HepG2 (cell line): ENCODE results near the gene HERC5. TPM values are rescaled to one million over a fixed set of nuclear protein-coding genes. Genes with fewer than 3 reads are reported as not detected.

Source experiments
- ATAC-seq: fragments of 200-7000 bp; cut with Tn5 transposase; 3 replicates; pipeline ENCODE4 v1.9.1; 2020; ENCODE audit warnings: mild to moderate bottlenecking, moderate library complexity
- BruUV-seq: library from RNA; stranded (reverse); fragments of 400-500 nt; replicated peaks from 2 replicates; lab custom pipeline; 2021; lab: Mats Ljungman, UMichigan
- CTCF ChIA-PET: fragments of 300-600 bp; formaldehyde crosslinking; extraction: SDS; loops from one replicate; lab custom pipeline; 2021; ENCODE audit warnings: low total read pairs, inconsistent platforms, low intra/inter-chr PET ratio; lab: Yijun Ruan, JAX
- POLR2A ChIA-PET: fragments of 350-600 bp; sonication (Branson Sonifier 250); formaldehyde crosslinking; loops from one replicate; lab custom pipeline; 2020; ENCODE audit warnings: antibody characterized with exemption, inconsistent platforms; lab: Yijun Ruan, JAX
- DNase-seq: peaks from one replicate; pipeline ENCODE4 v3.0.0-alpha.2; 2015; ENCODE audit warnings: low spot score
- FAIRE-seq: peaks from 3 replicates; lab custom pipeline; 2011; peaks lifted over from hg19 to GRCh38; lab: Jason Lieb, UNC
- H2AFZ ChIP-seq: one replicate; pipeline ENCODE4 v1.6.1; 2011; ENCODE audit warnings: low read length, inconsistent platforms
- H3K27ac ChIP-seq: fragments of 300-600 bp; 3 replicates; pipeline ENCODE4 v1.8.0; 2011; ENCODE audit warnings: mixed run types, mild to moderate bottlenecking, mixed read lengths, low read length, inconsistent platforms; ENCODE audit not compliant: insufficient read depth; ENCODE audit errors: extremely low read length
- H3K27me3 ChIP-seq, 2 experiments: fragments of 200-600 bp in 1 of 2; 2 replicates in 1 of 2; 3 replicates in 1 of 2; pipeline versions ENCODE4 v1.6.0 to v1.8.0; 2011; ENCODE audit warnings: low read length in 2 of 2, mild to moderate bottlenecking in 2 of 2, moderate library complexity in 2 of 2, inconsistent platforms in 1 of 2; ENCODE audit not compliant: insufficient read depth in 2 of 2, control insufficient read depth in 1 of 2
- H3K36me3 ChIP-seq, 2 experiments: fragments of 200-600 bp in 1 of 2; replicated peaks in 1 of 2; 2 replicates in 1 of 2; 3 replicates in 1 of 2; pipeline versions ENCODE4 v1.5.1 to v1.8.0; 2011; ENCODE audit warnings: low read length in 2 of 2, inconsistent platforms in 1 of 2; ENCODE audit not compliant: insufficient read depth in 2 of 2, control insufficient read depth in 1 of 2
- H3K4me1 ChIP-seq: 2 replicates; pipeline ENCODE4 v1.5.1; 2012; ENCODE audit warnings: low read length, inconsistent platforms; ENCODE audit not compliant: insufficient read depth
- H3K4me2 ChIP-seq: 2 replicates; pipeline ENCODE4 v1.6.0; 2011; ENCODE audit warnings: low read depth, low read length, inconsistent platforms
- H3K4me3 ChIP-seq, 3 experiments: fragments of 200-600 bp in 1 of 3; sonication (generic), shearing (Covaris generic) in 1 of 3; replicated peaks in 1 of 3; 2 replicates each; pipeline ENCODE4 v1.5.1; 2011 to 2016; ENCODE audit warnings: low read length in 3 of 3, inconsistent platforms in 2 of 3, low read depth in 2 of 3, mild to moderate bottlenecking in 2 of 3, control low read depth in 1 of 3, mixed read lengths in 1 of 3; ENCODE audit not compliant: insufficient read depth in 1 of 3
- H3K79me2 ChIP-seq: one replicate; pipeline ENCODE4 v1.6.1; 2011; ENCODE audit warnings: low read length, inconsistent platforms; ENCODE audit not compliant: insufficient read depth
- H3K9ac ChIP-seq: 2 replicates; pipeline ENCODE4 v1.6.0; 2011; ENCODE audit warnings: mild to moderate bottlenecking, low read depth, low read length, inconsistent platforms; ENCODE audit not compliant: insufficient read depth
- H3K9me3 ChIP-seq: 2 replicates; pipeline ENCODE4 v1.5.1; 2012; ENCODE audit warnings: mild to moderate bottlenecking, low read length
- H4K20me1 ChIP-seq: 2 replicates; pipeline ENCODE4 v1.6.0; 2011; ENCODE audit warnings: inconsistent platforms, mild to moderate bottlenecking, low read length, moderate library complexity; ENCODE audit not compliant: insufficient read depth
- CBFB ChIP-seq: sonication (generic); formaldehyde crosslinking; IDR thresholded peaks from 2 replicates; pipeline ENCODE4 v1.4.0; 2020; ENCODE audit warnings: missing genetic modification reagents
- SNRNP70 ChIP-seq: fragments of 200-400 bp; formaldehyde crosslinking; IDR thresholded peaks from 2 replicates; pipeline ENCODE4 v1.6.1; 2017; ENCODE audit warnings: mild to moderate bottlenecking, low read depth, low read length, moderate library complexity
- ZSCAN30 ChIP-seq: sonication (generic); formaldehyde crosslinking; IDR thresholded peaks from 2 replicates; pipeline ENCODE4 v1.5.0; 2020; ENCODE audit warnings: mild to moderate bottlenecking, missing genetic modification reagents
- WGBS: methylation state at CpG from one replicate; pipeline ENCODE4 v1.1.6; 2017; ENCODE audit warnings: low lambda C conversion rate; 5-methylcytosine and 5-hydroxymethylcytosine counted together
- in situ Hi-C: cut with HindIII; loops from 2 replicates; pipeline ENCODE4 v1.10.0; 2017; ENCODE audit warnings: low pct_unique_long_range_greater_than_20kb; ENCODE audit not compliant: extremely low pct_ligation_motif_present
- intact Hi-C: fragments of 100-400 bp; cut with micrococcal nuclease; formaldehyde crosslinking; loops from one replicate; pipeline ENCODE4 v1.10.0; 2022; ENCODE audit not compliant: unreplicated experiment
- polyA plus RNA-seq, 8 experiments: library from polyadenylated mRNA; depleted of rRNA in 3 of 8; stranded (reverse) in 7 of 8; unstranded in 1 of 8; fragments of >200 nt; fragmentation: Illumina TruSeq in 4 of 8; extraction: Trizol in 4 of 8; gene quantifications; 2 replicates each; pipeline versions ENCODE4 v1.2.1 to v1.2.3, GENCODE V29; 2011 to 2016; ENCODE audit warnings: low read depth in 4 of 8, missing spikeins in 1 of 8, mixed read lengths in 1 of 8; ENCODE audit not compliant: insufficient read depth in 1 of 8
- total RNA-seq, 5 experiments: library from RNA; depleted of rRNA; stranded (reverse); fragments of >200 nt; fragmentation: Illumina TruSeq; extraction: Trizol; gene quantifications; 2 replicates each; pipeline ENCODE4 v1.2.3, GENCODE V29; 2016; ENCODE audit warnings: low read depth in 1 of 5
- TF ChIP-seq, protein P1 (sequence below): sonication (generic); formaldehyde crosslinking; IDR thresholded peaks from 2 replicates; pipeline ENCODE4 v1.4.0; 2020; ENCODE audit warnings: mild to moderate bottlenecking, missing genetic modification reagents

HERC5 gene
- total and polyA plus RNA-seq, 2 of the 13 experiments (the other 11 are each of a cell fraction or from before 2014, with no cell fraction given): 0.13 to 0.33 TPM

DNA sequence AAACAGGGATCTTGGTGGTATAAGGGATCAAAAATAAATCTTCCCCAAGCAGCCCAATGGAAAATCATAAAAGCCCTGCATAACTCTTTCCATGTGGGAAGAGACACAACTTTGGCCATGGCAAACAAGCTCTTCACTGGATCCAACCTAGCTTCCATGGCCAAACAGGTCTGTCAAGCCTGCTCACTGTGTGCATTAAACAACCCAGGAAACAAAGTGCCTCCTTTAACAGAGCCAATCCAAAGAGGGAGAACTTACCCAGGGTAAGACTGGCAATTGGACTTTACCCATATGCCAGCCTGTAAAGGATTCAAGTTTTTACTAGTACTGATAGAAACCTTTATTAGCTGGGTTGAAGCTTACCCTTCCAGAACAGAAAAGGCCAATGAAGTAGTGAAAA is 7.6 kb upstream of the HERC5 start (continued):
- TF ChIP-seq, protein P1, sequence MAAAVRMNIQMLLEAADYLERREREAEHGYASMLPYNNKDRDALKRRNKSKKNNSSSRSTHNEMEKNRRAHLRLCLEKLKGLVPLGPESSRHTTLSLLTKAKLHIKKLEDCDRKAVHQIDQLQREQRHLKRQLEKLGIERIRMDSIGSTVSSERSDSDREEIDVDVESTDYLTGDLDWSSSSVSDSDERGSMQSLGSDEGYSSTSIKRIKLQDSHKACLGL (CRISPR knock-in tag): no peak

DNA sequence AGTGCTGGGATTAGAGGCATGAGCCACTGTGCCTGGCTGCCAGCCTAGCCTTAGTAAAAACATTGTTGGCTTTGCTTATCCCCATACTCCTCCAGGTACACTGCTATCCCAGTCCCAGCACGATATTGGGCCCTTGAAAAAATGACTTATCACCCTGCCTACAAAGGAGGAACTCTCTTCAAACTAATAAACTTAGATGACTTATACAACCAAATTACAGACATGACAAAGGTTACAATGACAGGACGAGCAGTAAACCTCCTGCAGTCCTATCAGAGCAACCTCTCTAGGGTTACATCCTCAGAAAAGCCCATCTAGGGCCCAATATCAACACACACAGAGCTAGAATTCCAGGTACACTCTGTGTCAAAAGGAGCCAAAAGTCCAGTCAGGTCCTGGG is 5.7 kb upstream of the HERC5 start:
- DNase-seq (no peak), FAIRE-seq (no peak), ATAC-seq (no peak)
- POLR2A ChIA-PET: no interaction called here
- Histone ChIP-seq H3K4me3 (no peak overlapping the region), H2AFZ (no peak overlapping the region), H3K79me2 (no peaks in the 10 kb centered on the region), H4K20me1 (no peaks in the 10 kb centered on the region), H3K4me1 (no peaks in the 10 kb centered on the region), H3K36me3 (no peaks in the 10 kb centered on the region), H3K4me2 (no peak overlapping the region), H3K27me3 (peaks cover 0 to 9% of the 10 kb centered on the region in 2 experiments; a peak in 1 of 5 replicates), H3K9ac (no peak overlapping the region), H3K9me3 (no peaks in the 10 kb centered on the region), H3K27ac (no peak overlapping the region)
- CTCF ChIA-PET: no interaction called here
- BruUV-seq: no TSS peak
- in situ Hi-C loops (no loop called here), intact Hi-C loops (no loop called here)
- WGBS: 0% methylated on average over 2 of the region's 2 CpGs
- TF ChIP-seq ZSCAN30 (CRISPR knock-in tag): no peak

DNA sequence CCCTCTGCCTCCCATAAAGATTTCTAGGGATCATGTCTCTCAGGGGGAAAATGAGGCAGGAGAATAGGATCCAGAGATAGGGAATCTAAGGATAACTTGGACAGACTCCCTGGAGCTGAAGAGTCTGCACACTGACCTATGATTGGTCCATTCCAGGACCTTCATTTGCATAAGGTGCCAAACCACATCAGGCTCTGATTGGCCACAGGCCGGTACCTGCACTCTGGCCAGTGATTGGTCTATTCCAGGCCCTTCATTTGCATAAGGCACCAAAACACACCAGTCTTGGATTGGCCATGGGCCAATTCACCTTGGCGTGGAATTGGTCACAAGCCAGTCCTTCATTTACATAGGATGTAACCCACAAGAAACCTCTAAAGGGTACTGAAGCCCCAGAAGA is 4.0 kb upstream of the HERC5 start:
- Histone ChIP-seq H3K27me3 (peaks cover 0 to 17% of the 10 kb centered on the region in 2 experiments; a peak in 3 of 5 replicates), H3K79me2 (no peaks in the 10 kb centered on the region), H3K27ac (no peak overlapping the region), H4K20me1 (no peaks in the 10 kb centered on the region), H3K9ac (no peak overlapping the region), H3K4me2 (no peak overlapping the region), H3K4me3 (no peak overlapping the region), H3K4me1 (peaks cover 7% of the 10 kb centered on the region; the same call in 1 of the 2 replicates), H2AFZ (no peak overlapping the region), H3K36me3 (no peaks in the 10 kb centered on the region)
- intact Hi-C loops: no loop called here
- CTCF ChIA-PET: no interaction called here
- in situ Hi-C loops: no loop called here
- no peak for DNase-seq
- WGBS: 60% methylated on average over 1 of the region's 2 CpGs
- POLR2A ChIA-PET: no interaction called here
- ATAC-seq: no peak
- no peak for FAIRE-seq
- no TSS peak for BruUV-seq
- TF ChIP-seq SNRNP70 (no peak), CBFB (no peak)
- TF ChIP-seq, all 625 proteins: peak for 0
- no peaks in the 10 kb centered on the region for H3K9me3 ChIP-seq
